Lung (tissue), 12 donors: ENCODE data around the gene APOBR. TPM values are rescaled to one million over a fixed set of nuclear protein-coding genes. Genes with fewer than 3 reads are reported as not detected.

Experiments
- ATAC-seq: fragments of 200-7000 bp; cut with Tn5 transposase; one replicate; pipeline ENCODE4 v1.9.1; 2020; ENCODE audit warnings: moderate number of reproducible peaks; ENCODE audit not compliant: insufficient read depth, low FRiP score
- DNase-seq, 3 donors: peaks; one replicate each; pipeline ENCODE4 v3.0.0-alpha.2; 2013 to 2017
- H3K27ac ChIP-seq, 2 donors: one replicate each; pipeline ENCODE4 v1.5.1; 2013; ENCODE audit warnings: mild to moderate bottlenecking in 2 of 2, moderate library complexity in 2 of 2, control low read depth in 1 of 2, inconsistent platforms in 1 of 2, low read depth in 1 of 2, low read length in 1 of 2
- H3K27me3 ChIP-seq, 3 donors: one replicate each; pipeline ENCODE4 v1.5.1; 2013; ENCODE audit warnings: low read length in 2 of 3; ENCODE audit not compliant: control insufficient read depth in 3 of 3, insufficient read depth in 3 of 3
- H3K36me3 ChIP-seq, 4 donors: one replicate each; pipeline ENCODE4 v1.5.1; 2013; ENCODE audit warnings: low read length in 4 of 4, mild to moderate bottlenecking in 1 of 4, moderate library complexity in 1 of 4; ENCODE audit not compliant: control insufficient read depth in 4 of 4, insufficient read depth in 4 of 4
- H3K4me1 ChIP-seq, 5 donors: one replicate each; pipeline ENCODE4 v1.5.1; 2013; ENCODE audit warnings: low read length in 5 of 5, mild to moderate bottlenecking in 2 of 5, moderate library complexity in 1 of 5; ENCODE audit not compliant: control insufficient read depth in 5 of 5, insufficient read depth in 5 of 5
- H3K4me3 ChIP-seq: one replicate; pipeline ENCODE4 v1.5.1; 2013; ENCODE audit warnings: mild to moderate bottlenecking, control low read depth, moderate library complexity
- H3K9ac ChIP-seq, 2 donors: one replicate each; pipeline ENCODE4 v1.5.1; 2013; ENCODE audit warnings: low read length in 2 of 2, control low read depth in 1 of 2; ENCODE audit not compliant: insufficient read depth in 1 of 2
- H3K9me3 ChIP-seq, 4 donors: one replicate each; pipeline ENCODE4 v1.5.1; 2013; ENCODE audit warnings: low read length in 3 of 4, mild to moderate bottlenecking in 1 of 4, moderate library complexity in 1 of 4; ENCODE audit not compliant: control insufficient read depth in 4 of 4, insufficient read depth in 3 of 4
- CTCF ChIP-seq: IDR thresholded peaks from 2 replicates; pipeline ENCODE4 v1.5.1; 2012; ENCODE audit warnings: mild to moderate bottlenecking; ENCODE audit errors: control extremely low read depth, extremely low read depth
- WGBS, 2 donors: extraction: QIAGEN DNeasy Blood & Tissue Kit; methylation state at CpG; one replicate each; pipeline ENCODE4 v1.1.7; 2013; 5-methylcytosine and 5-hydroxymethylcytosine counted together
- polyA plus RNA-seq, 2 donors: library from polyadenylated mRNA; stranded (reverse); fragments of 200-250 nt; gene quantifications; one replicate each; pipeline ENCODE4 v1.2.1, GENCODE V29; 2013
- total RNA-seq, 2 donors: library from RNA; depleted of rRNA in 1 of 2; stranded (reverse); fragments of >200 nt in 1 of 2; gene quantifications; one replicate each; pipeline ENCODE4 v1.2.1, GENCODE V29; 2014 to 2021
- donor health status: control.
- donor health status: control.
- donor health status: Bipolar disorder and iron deficiency.
- donor health status: healthy.
- donor health status: DM: yes; HTN: yes; CAD: no.

APOBR gene
- total and polyA plus RNA-seq, 4 donors, result 8.0 to 43.2 (median 25.4) TPM

DNA sequence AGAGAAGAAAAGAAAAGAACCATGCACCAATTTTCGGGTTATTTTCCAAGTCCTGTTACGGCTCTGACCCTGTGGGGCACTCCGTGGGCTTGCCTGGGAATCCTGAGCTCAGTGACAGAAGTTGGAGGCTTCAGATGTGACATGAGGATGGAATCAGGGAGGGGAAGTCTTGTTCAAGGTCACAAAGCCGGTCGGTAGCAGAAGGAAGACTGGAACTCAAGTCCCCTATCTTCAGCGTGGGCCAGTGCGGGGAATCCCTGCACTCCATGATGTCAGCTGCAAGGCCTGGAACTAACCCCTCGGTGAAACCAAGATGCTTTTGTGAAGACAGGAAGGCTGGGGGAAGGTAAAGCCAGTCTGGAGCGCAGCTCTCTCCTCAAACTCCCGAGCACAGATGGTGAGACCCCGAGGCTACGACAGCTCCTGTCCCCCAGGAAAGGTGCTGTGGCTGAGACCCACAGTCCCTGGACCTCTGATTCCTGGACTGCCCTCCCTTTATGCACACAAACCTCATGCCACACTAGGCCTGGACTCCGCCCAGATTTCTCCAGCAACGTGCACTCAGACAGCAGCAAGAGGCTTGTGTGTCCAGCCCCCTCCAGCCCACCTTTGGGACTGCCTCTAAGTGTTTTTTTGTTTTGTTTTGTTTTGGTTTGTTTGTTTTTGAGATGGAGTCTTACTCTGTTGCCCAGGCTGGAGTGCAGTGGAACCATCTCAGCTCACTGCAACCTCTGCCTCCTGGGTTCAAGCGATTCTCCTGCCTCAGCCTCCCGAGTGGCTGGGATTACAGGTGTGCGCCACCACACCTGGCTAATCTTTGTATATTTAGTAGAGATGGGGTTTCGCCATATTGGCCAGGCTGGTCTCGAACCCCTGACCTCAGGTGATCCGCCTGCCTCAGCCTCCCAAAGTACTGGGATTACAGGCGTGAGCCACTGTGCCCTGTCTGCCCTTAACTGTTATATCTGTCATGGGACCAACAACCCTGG, 17.7 kb downstream of the APOBR start:
- DNase-seq (no peak), ATAC-seq (no peak)
- H3K9me3 ChIP-seq, result no peaks in the 10 kb centered on the region
- TF ChIP-seq CTCF, result no peak
- no peak overlapping the region for H3K4me3 ChIP-seq
- H3K36me3 ChIP-seq, result no peaks in the 10 kb centered on the region
- 88 to 89% methylated on average over 21 of the region's 21 CpGs for WGBS, 2 donors
- peaks cover 0 to 3% (median 0%) of the 10 kb centered on the region in 5 donors for H3K4me1 ChIP-seq
- H3K27ac ChIP-seq, result no peak overlapping the region
- no peaks in the 10 kb centered on the region for H3K27me3 ChIP-seq
- no peak overlapping the region for H3K9ac ChIP-seq

GRCh38 chr16:28513484-28514181, 19.2 kb downstream of the APOBR start:
- Histone ChIP-seq H3K27ac (no peak overlapping the region), H3K9me3 (no peaks in the 10 kb centered on the region), H3K4me3 (no peak overlapping the region), H3K4me1 (no peaks in the 10 kb centered on the region), H3K9ac (no peak overlapping the region), H3K36me3 (no peaks in the 10 kb centered on the region), H3K27me3 (no peaks in the 10 kb centered on the region)
- DNase-seq (no peak), ATAC-seq (no peak)
- WGBS, 2 donors, result 85 to 87% methylated on average over 12 of the region's 12 CpGs
- no peak for TF ChIP-seq CTCF

- WGBS, 2 donors, result 89 to 95% methylated on average over 7 of the region's 7 CpGs
- Histone ChIP-seq H3K36me3 (no peaks in the 10 kb centered on the region), H3K4me3 (no peak overlapping the region), H3K9me3 (no peaks in the 10 kb centered on the region), H3K4me1 (no peaks in the 10 kb centered on the region), H3K27me3 (no peaks in the 10 kb centered on the region), H3K9ac (no peak overlapping the region), H3K27ac (no peak overlapping the region)
- no peak for DNase-seq
- ATAC-seq, result no peak
- no peak for TF ChIP-seq CTCF
Observed at GRCh38 chr16:28514246-28514645, 19.8 kb downstream of the APOBR start.
